GM21367 (cell line): ENCODE data around the gene SSH2.

ENCODE experiments used
- ATAC-seq: cut with Tn5 transposase; IDR thresholded peaks from one replicate; pipeline ENCODE4 v1.9.1; 2021; ENCODE audit not compliant: unreplicated experiment

Gene SSH2

GRCh38 chr17:29594519-29595090 lies 335.4 kb downstream of the SSH2 start:
- ATAC-seq: no peak

- no peak for ATAC-seq
Measured at GRCh38 chr17:29593591-29594518, 336.2 kb downstream of the SSH2 start.

- no peak for ATAC-seq
Measured at GRCh38 chr17:29592850-29593551, 337.0 kb downstream of the SSH2 start, which contains the start of gene ANKRD13B. TSS of gene ANKRD13B (plus strand) at chr17:29593132. CDS start at chr17:29593622, 490 bp downstream.

- no peak for ATAC-seq
Measured at GRCh38 chr17:29591737-29592608, 338.1 kb downstream of the SSH2 start.

GRCh38 chr17:29591146-29591736 lies 338.8 kb downstream of the SSH2 start:
- no peak for ATAC-seq

- no peak for ATAC-seq
Measured at GRCh38 chr17:29590411-29591145, 339.4 kb downstream of the SSH2 start.

GRCh38 chr17:29589524-29590410 lies 340.3 kb downstream of the SSH2 start, which contains the start of gene GIT1:
TSS of gene GIT1 (minus strand) at chr17:29589648. CDS start at chr17:29589378, 270 bp downstream.
- ATAC-seq: peak; percentile 50

GRCh38 chr17:29588562-29589411 lies 341.2 kb downstream of the SSH2 start:
- peak; percentile 7 for ATAC-seq

- ATAC-seq: no peak
Measured at GRCh38 chr17:29588017-29588561, 341.9 kb downstream of the SSH2 start.

- ATAC-seq: no peak
Measured at GRCh38 chr17:29587591-29587990, 342.4 kb downstream of the SSH2 start.

- ATAC-seq: no peak
Measured at GRCh38 chr17:29586676-29587469, 343.2 kb downstream of the SSH2 start.

GRCh38 chr17:29585080-29585751 lies 344.8 kb downstream of the SSH2 start:
- ATAC-seq: no peak

- no peak for ATAC-seq
Measured at GRCh38 chr17:29584452-29585079, 345.5 kb downstream of the SSH2 start.

- no peak for ATAC-seq
Measured at GRCh38 chr17:29583324-29584248, 346.4 kb downstream of the SSH2 start.
